HepG2 (cell line): ENCODE results near the gene PKM. TPM values are rescaled to one million over a fixed set of nuclear protein-coding genes. Genes with fewer than 3 reads are reported as not detected.

Source experiments
- DMAP1 ChIP-seq: IDR thresholded peaks from 2 replicates; pipeline ENCODE4 v1.6.1; 2016
- EEA1 ChIP-seq: sonication (generic); formaldehyde crosslinking; IDR thresholded peaks from 2 replicates; pipeline ENCODE4 v1.5.1; 2020; ENCODE audit warnings: mild to moderate bottlenecking, missing genetic modification reagents, borderline replicate concordance
- ELF3 ChIP-seq: IDR thresholded peaks from 2 replicates; pipeline ENCODE4 v1.6.1; 2016; ENCODE audit warnings: missing genetic modification reagents, missing compliant biosample characterization
- HOXA3 ChIP-seq: sonication (generic); formaldehyde crosslinking; IDR thresholded peaks from 2 replicates; pipeline ENCODE4 v1.5.0; 2020; ENCODE audit warnings: missing genetic modification reagents
- PAF1 ChIP-seq: IDR thresholded peaks from 2 replicates; pipeline ENCODE4 v1.6.1; 2016; ENCODE audit warnings: missing genetic modification reagents, missing compliant biosample characterization
- RFXAP ChIP-seq: sonication (generic); formaldehyde crosslinking; IDR thresholded peaks from 2 replicates; pipeline ENCODE4 v1.4.0; 2020; ENCODE audit warnings: missing genetic modification reagents, borderline replicate concordance
- SMAD3 ChIP-seq: sonication (generic); formaldehyde crosslinking; IDR thresholded peaks from 2 replicates; pipeline ENCODE4 v1.4.0; 2020; ENCODE audit warnings: missing genetic modification reagents
- ZEB1 ChIP-seq: IDR thresholded peaks from 2 replicates; pipeline ENCODE4 v1.6.1; 2012; ENCODE audit warnings: mild to moderate bottlenecking, low read depth, inconsistent platforms; ENCODE audit not compliant: insufficient replicate concordance
- ZFP1 ChIP-seq: IDR thresholded peaks from 2 replicates; pipeline ENCODE4 v1.6.1; 2016
- ZNF263 ChIP-seq: sonication (generic); formaldehyde crosslinking; IDR thresholded peaks from 2 replicates; pipeline ENCODE4 v1.4.0; 2020; ENCODE audit warnings: missing genetic modification reagents
- ZNF432 ChIP-seq: sonication (generic); formaldehyde crosslinking; IDR thresholded peaks from 2 replicates; pipeline ENCODE4 v1.5.0; 2020; ENCODE audit warnings: missing genetic modification reagents, mild to moderate bottlenecking, borderline replicate concordance
- ZNF720 ChIP-seq: sonication (generic); formaldehyde crosslinking; IDR thresholded peaks from 2 replicates; pipeline ENCODE4 v1.4.0; 2020; ENCODE audit warnings: missing genetic modification reagents
- polyA plus RNA-seq, 8 experiments: library from polyadenylated mRNA; depleted of rRNA in 3 of 8; stranded (reverse) in 7 of 8; unstranded in 1 of 8; fragments of >200 nt; fragmentation: Illumina TruSeq in 4 of 8; extraction: Trizol in 4 of 8; gene quantifications; 2 replicates each; pipeline versions ENCODE4 v1.2.1 to v1.2.3, GENCODE V29; 2011 to 2016; ENCODE audit warnings: low read depth in 4 of 8, missing spikeins in 1 of 8, mixed read lengths in 1 of 8; ENCODE audit not compliant: insufficient read depth in 1 of 8
- total RNA-seq, 5 experiments: library from RNA; depleted of rRNA; stranded (reverse); fragments of >200 nt; fragmentation: Illumina TruSeq; extraction: Trizol; gene quantifications; 2 replicates each; pipeline ENCODE4 v1.2.3, GENCODE V29; 2016; ENCODE audit warnings: low read depth in 1 of 5
- TF ChIP-seq, protein P1 (sequence below): sonication (generic); formaldehyde crosslinking; IDR thresholded peaks from 2 replicates; pipeline ENCODE4 v1.5.0; 2020; ENCODE audit warnings: mild to moderate bottlenecking, missing genetic modification reagents, borderline replicate concordance
- TF ChIP-seq, protein P2 (sequence below): sonication (generic); formaldehyde crosslinking; IDR thresholded peaks from 2 replicates; pipeline ENCODE4 v1.5.0; 2020; ENCODE audit warnings: missing genetic modification reagents
- TF ChIP-seq, protein P3 (sequence below): sonication (generic); formaldehyde crosslinking; IDR thresholded peaks from 2 replicates; pipeline ENCODE4 v1.4.0; 2020; ENCODE audit warnings: missing genetic modification reagents

Gene PKM
- total and polyA plus RNA-seq, 2 of the 13 experiments (the other 11 are each of a cell fraction or from before 2014, with no cell fraction given): 488 to 780 TPM

DNA sequence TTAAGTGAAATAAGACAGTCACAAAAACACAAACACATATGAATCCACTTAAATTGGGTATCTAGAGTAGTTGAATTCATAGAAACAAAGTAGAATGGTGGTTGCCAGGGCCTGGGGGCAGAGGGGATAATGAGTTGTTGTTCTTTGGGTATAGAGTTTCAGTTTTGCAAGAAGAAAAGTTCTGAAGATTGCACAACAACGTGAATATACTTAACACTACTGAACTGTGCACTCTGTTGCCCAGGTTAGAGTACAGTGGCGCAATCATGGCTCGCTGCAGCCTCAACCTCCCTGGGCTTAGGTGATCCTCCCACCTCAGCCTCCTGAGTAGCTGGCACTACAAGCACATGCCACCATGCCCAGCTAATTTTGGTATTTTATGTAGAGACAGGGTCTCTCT is 48.3 kb downstream of the PKM start (continued):
- peak; percentile 83 for TF ChIP-seq SMAD3
- TF ChIP-seq DMAP1: no peak
- TF ChIP-seq ELF3 (CRISPR knock-in tag): peak; percentile 60
- TF ChIP-seq ZNF263: peak; percentile 72; the same call in 1 of the 2 replicates
- TF ChIP-seq PAF1 (CRISPR knock-in tag): no peak
- TF ChIP-seq, protein P1, sequence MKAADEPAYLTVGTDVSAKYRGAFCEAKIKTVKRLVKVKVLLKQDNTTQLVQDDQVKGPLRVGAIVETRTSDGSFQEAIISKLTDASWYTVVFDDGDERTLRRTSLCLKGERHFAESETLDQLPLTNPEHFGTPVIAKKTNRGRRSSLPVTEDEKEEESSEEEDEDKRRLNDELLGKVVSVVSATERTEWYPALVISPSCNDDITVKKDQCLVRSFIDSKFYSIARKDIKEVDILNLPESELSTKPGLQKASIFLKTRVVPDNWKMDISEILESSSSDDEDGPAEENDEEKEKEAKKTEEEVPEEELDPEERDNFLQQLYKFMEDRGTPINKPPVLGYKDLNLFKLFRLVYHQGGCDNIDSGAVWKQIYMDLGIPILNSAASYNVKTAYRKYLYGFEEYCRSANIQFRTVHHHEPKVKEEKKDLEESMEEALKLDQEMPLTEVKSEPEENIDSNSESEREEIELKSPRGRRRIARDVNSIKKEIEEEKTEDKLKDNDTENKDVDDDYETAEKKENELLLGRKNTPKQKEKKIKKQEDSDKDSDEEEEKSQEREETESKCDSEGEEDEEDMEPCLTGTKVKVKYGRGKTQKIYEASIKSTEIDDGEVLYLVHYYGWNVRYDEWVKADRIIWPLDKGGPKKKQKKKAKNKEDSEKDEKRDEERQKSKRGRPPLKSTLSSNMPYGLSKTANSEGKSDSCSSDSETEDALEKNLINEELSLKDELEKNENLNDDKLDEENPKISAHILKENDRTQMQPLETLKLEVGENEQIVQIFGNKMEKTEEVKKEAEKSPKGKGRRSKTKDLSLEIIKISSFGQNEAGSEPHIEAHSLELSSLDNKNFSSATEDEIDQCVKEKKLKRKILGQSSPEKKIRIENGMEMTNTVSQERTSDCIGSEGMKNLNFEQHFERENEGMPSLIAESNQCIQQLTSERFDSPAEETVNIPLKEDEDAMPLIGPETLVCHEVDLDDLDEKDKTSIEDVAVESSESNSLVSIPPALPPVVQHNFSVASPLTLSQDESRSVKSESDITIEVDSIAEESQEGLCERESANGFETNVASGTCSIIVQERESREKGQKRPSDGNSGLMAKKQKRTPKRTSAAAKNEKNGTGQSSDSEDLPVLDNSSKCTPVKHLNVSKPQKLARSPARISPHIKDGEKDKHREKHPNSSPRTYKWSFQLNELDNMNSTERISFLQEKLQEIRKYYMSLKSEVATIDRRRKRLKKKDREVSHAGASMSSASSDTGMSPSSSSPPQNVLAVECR (CRISPR knock-in tag): peak; percentile 59; the same call in 1 of the 2 replicates
- no peak for TF ChIP-seq ZEB1
- no peak for TF ChIP-seq ZNF720 (CRISPR knock-in tag)
- TF ChIP-seq ZFP1: peak; percentile 57; the same call in 1 of the 2 replicates
- TF ChIP-seq RFXAP (CRISPR knock-in tag): 0 out of 2 replicates have a peak, but pooled peaks have one; percentile 45
- no peak for TF ChIP-seq EEA1 (CRISPR knock-in tag)
- TF ChIP-seq HOXA3 (CRISPR knock-in tag): peak; percentile 88
- TF ChIP-seq, protein P2, sequence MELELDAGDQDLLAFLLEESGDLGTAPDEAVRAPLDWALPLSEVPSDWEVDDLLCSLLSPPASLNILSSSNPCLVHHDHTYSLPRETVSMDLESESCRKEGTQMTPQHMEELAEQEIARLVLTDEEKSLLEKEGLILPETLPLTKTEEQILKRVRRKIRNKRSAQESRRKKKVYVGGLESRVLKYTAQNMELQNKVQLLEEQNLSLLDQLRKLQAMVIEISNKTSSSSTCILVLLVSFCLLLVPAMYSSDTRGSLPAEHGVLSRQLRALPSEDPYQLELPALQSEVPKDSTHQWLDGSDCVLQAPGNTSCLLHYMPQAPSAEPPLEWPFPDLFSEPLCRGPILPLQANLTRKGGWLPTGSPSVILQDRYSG: no peak
- TF ChIP-seq, protein P3, sequence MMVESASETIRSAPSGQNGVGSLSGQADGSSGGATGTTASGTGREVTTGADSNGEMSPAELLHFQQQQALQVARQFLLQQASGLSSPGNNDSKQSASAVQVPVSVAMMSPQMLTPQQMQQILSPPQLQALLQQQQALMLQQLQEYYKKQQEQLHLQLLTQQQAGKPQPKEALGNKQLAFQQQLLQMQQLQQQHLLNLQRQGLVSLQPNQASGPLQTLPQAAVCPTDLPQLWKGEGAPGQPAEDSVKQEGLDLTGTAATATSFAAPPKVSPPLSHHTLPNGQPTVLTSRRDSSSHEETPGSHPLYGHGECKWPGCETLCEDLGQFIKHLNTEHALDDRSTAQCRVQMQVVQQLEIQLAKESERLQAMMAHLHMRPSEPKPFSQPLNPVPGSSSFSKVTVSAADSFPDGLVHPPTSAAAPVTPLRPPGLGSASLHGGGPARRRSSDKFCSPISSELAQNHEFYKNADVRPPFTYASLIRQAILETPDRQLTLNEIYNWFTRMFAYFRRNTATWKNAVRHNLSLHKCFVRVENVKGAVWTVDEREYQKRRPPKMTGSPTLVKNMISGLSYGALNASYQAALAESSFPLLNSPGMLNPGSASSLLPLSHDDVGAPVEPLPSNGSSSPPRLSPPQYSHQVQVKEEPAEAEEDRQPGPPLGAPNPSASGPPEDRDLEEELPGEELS (CRISPR knock-in tag): peak; percentile 94
- TF ChIP-seq ZNF432 (CRISPR knock-in tag): no peak
